Stimulated activated naive CD8-positive, alpha-beta T cell treated with anti-CD3 and anti-CD28 coated beads, Interleukin-15, amount 100 ng/mL, for 72 hours (primary cell): ENCODE measurements around the gene TOPBP1.
"Not testable (repeated sequence)": the region's sequence is repeated elsewhere in the genome, so short reads cannot be mapped to it uniquely, and the experiment has no call there.

Experiments
- ATAC-seq: fragments of 150-1000 bp; cut with Tn5 transposase; 2 replicates; pipeline ENCODE4 v1.10.0; 2021; ENCODE audit warnings: mild to moderate bottlenecking, moderate library complexity
- DNase-seq, 2 donors: peaks; one replicate each; pipeline ENCODE4 v3.0.0; 2021 to 2022
- H3K27ac Mint-ChIP-seq, 2 donors: one replicate each; pipeline ENCODE4 v1.8.0; 2022; ENCODE audit warnings: mild to moderate bottlenecking in 2 of 2, mixed read lengths in 2 of 2, moderate library complexity in 2 of 2
- H3K27me3 Mint-ChIP-seq: one replicate; pipeline ENCODE4 v1.8.0; 2022; ENCODE audit warnings: mixed read lengths
- H3K4me1 Mint-ChIP-seq: one replicate; pipeline ENCODE4 v1.8.0; 2022; ENCODE audit warnings: mild to moderate bottlenecking, mixed read lengths
- H3K4me3 Mint-ChIP-seq, 2 donors: one replicate each; pipeline ENCODE4 v1.8.0; 2022; ENCODE audit warnings: mild to moderate bottlenecking in 2 of 2, mixed read lengths in 2 of 2, moderate library complexity in 1 of 2
- H3K9me3 Mint-ChIP-seq, 2 donors: one replicate each; pipeline ENCODE4 v1.8.0; 2022; ENCODE audit warnings: mixed read lengths in 2 of 2

The TOPBP1 gene

GRCh38 chr3:133691273-133692107, 29.7 kb upstream of the TOPBP1 start:
- H3K4me1 Mint-ChIP-seq = peaks cover 10% of the 10 kb centered on the region
- H3K27ac Mint-ChIP-seq = peak overlapping the region in 1 of 2 donors; percentile 7
- ATAC-seq = peak; percentile 54
- no peaks in the 10 kb centered on the region for H3K27me3 Mint-ChIP-seq
- no peak overlapping the region for H3K4me3 Mint-ChIP-seq
- DNase-seq = no peak
- H3K9me3 Mint-ChIP-seq = no peaks in the 10 kb centered on the region

- not testable (repeated sequence) for H3K4me3 Mint-ChIP-seq, DNase-seq, H3K27ac Mint-ChIP-seq, ATAC-seq, H3K9me3 Mint-ChIP-seq
- peaks cover 91% of the 10 kb centered on the region for H3K27me3 Mint-ChIP-seq
- H3K4me1 Mint-ChIP-seq = peaks cover 20% of the 10 kb centered on the region
Observed at GRCh38 chr3:133677993-133678392, 16.3 kb upstream of the TOPBP1 start.

GRCh38 chr3:133676336-133677118, 14.8 kb upstream of the TOPBP1 start:
- DNase-seq (no peak), ATAC-seq (no peak)
- Mint-ChIP-seq H3K9me3 (peaks cover 0 to 6% of the 10 kb centered on the region in 2 donors), H3K27me3 (peaks cover 91% of the 10 kb centered on the region), H3K27ac (no peak overlapping the region), H3K4me3 (no peak overlapping the region), H3K4me1 (peaks cover 20% of the 10 kb centered on the region)

- Mint-ChIP-seq H3K9me3 (peaks cover 0 to 6% of the 10 kb centered on the region in 2 donors), H3K4me3 (no peak overlapping the region), H3K4me1 (peaks cover 20% of the 10 kb centered on the region), H3K27me3 (peaks cover 89% of the 10 kb centered on the region), H3K27ac (no peak overlapping the region)
- no peak for ATAC-seq
- no peak for DNase-seq
Observed at GRCh38 chr3:133675631-133676335, 14.0 kb upstream of the TOPBP1 start.

- ATAC-seq (peak; percentile 42), DNase-seq (no peak)
- Mint-ChIP-seq H3K4me1 (peaks cover 20% of the 10 kb centered on the region), H3K27me3 (peaks cover 83% of the 10 kb centered on the region), H3K4me3 (peak overlapping the region; percentile 43 to 61), H3K27ac (no peak overlapping the region), H3K9me3 (peaks cover 0 to 6% of the 10 kb centered on the region in 2 donors)
Observed at GRCh38 chr3:133674290-133674919, 12.7 kb upstream of the TOPBP1 start.

GRCh38 chr3:133673746-133674145, 12.0 kb upstream of the TOPBP1 start:
- H3K4me1 Mint-ChIP-seq = peaks cover 20% of the 10 kb centered on the region
- no peak overlapping the region for H3K27ac Mint-ChIP-seq
- peak overlapping the region in 1 of 2 donors; percentile 4 for H3K4me3 Mint-ChIP-seq
- H3K9me3 Mint-ChIP-seq = peaks cover 0 to 6% of the 10 kb centered on the region in 2 donors
- ATAC-seq (no peak), DNase-seq (no peak)
- H3K27me3 Mint-ChIP-seq = peaks cover 82% of the 10 kb centered on the region

GRCh38 chr3:133672461-133672860, 10.7 kb upstream of the TOPBP1 start:
- peaks cover 20% of the 10 kb centered on the region for H3K4me1 Mint-ChIP-seq
- ATAC-seq = no peak

GRCh38 chr3:133670525-133670995, 8.8 kb upstream of the TOPBP1 start:
- H3K27me3 Mint-ChIP-seq = peaks cover 51% of the 10 kb centered on the region
- ATAC-seq (no peak), DNase-seq (no peak)
- H3K9me3 Mint-ChIP-seq = no peaks in the 10 kb centered on the region
- H3K27ac Mint-ChIP-seq = no peak overlapping the region
- H3K4me3 Mint-ChIP-seq = no peak overlapping the region
- H3K4me1 Mint-ChIP-seq = peaks cover 11% of the 10 kb centered on the region

More at GRCh38 chr3:133672461-133672860, 10.7 kb upstream of the TOPBP1 start:
- H3K4me3 Mint-ChIP-seq = no peak overlapping the region
- no peak overlapping the region for H3K27ac Mint-ChIP-seq
- DNase-seq = no peak
- no peaks in the 10 kb centered on the region for H3K9me3 Mint-ChIP-seq
- peaks cover 70% of the 10 kb centered on the region for H3K27me3 Mint-ChIP-seq

- no peak overlapping the region for H3K27ac Mint-ChIP-seq
- peaks cover 11% of the 10 kb centered on the region for H3K4me1 Mint-ChIP-seq
- no peak for ATAC-seq
- H3K4me3 Mint-ChIP-seq = no peak overlapping the region
- DNase-seq = no peak
- no peaks in the 10 kb centered on the region for H3K9me3 Mint-ChIP-seq
- H3K27me3 Mint-ChIP-seq = peaks cover 46% of the 10 kb centered on the region
Observed at GRCh38 chr3:133669949-133670524, 8.3 kb upstream of the TOPBP1 start.

- ATAC-seq (no peak), DNase-seq (no peak)
- peaks cover 18% of the 10 kb centered on the region for H3K4me1 Mint-ChIP-seq
- peak overlapping the region in 1 of 2 donors; percentile 13 for H3K27ac Mint-ChIP-seq
- peaks cover 17% of the 10 kb centered on the region for H3K27me3 Mint-ChIP-seq
- no peak overlapping the region for H3K4me3 Mint-ChIP-seq
- H3K9me3 Mint-ChIP-seq = no peaks in the 10 kb centered on the region
Observed at GRCh38 chr3:133667118-133667517, 5.4 kb upstream of the TOPBP1 start.

- H3K27ac Mint-ChIP-seq, H3K4me3 Mint-ChIP-seq, DNase-seq, ATAC-seq, H3K9me3 Mint-ChIP-seq, H3K27me3 Mint-ChIP-seq: not testable (repeated sequence)
- H3K4me1 Mint-ChIP-seq = peaks cover 22% of the 10 kb centered on the region
Observed at GRCh38 chr3:133665188-133665587, 3.4 kb upstream of the TOPBP1 start.

GRCh38 chr3:133663569-133664313, 2.0 kb upstream of the TOPBP1 start:
- DNase-seq (peak; percentile 30 to 49), ATAC-seq (peak; percentile 70)
- Mint-ChIP-seq H3K27me3 (no peaks in the 10 kb centered on the region), H3K9me3 (no peaks in the 10 kb centered on the region), H3K27ac (peak overlapping the region; percentile 75 to 90), H3K4me1 (peaks cover 35% of the 10 kb centered on the region), H3K4me3 (peak overlapping the region; percentile 51 to 68)

GRCh38 chr3:133662278-133662651, 524 bp upstream of the TOPBP1 start:
- DNase-seq (peak; percentile 26 to 46), ATAC-seq (peak; percentile 84)
- H3K27me3 Mint-ChIP-seq = no peaks in the 10 kb centered on the region
- no peaks in the 10 kb centered on the region for H3K9me3 Mint-ChIP-seq
- peak overlapping the region; percentile 94 to 99 for H3K4me3 Mint-ChIP-seq
- H3K27ac Mint-ChIP-seq = peak overlapping the region; percentile 99 to 100
- peaks cover 35% of the 10 kb centered on the region for H3K4me1 Mint-ChIP-seq

- no peak for ATAC-seq
- Mint-ChIP-seq H3K27ac (peak overlapping the region in 1 of 2 donors; percentile 7), H3K27me3 (no peaks in the 10 kb centered on the region), H3K4me1 (peaks cover 35% of the 10 kb centered on the region), H3K4me3 (peak overlapping the region; percentile 66 to 99), H3K9me3 (no peaks in the 10 kb centered on the region)
- DNase-seq = no peak
Observed at GRCh38 chr3:133659806-133660205, 1.9 kb downstream of the TOPBP1 start.
